Lower leg skin (tissue), 4 donors: ENCODE results near the gene MTUS2. TPM values are rescaled to one million over a fixed set of nuclear protein-coding genes. Genes with fewer than 3 reads are reported as not detected.

Source experiments
- DNase-seq, 2 donors: peaks; one replicate each; pipeline ENCODE4 v3.0.0-alpha.2; 2019; ENCODE audit warnings: low spot score in 2 of 2
- H3K4me3 ChIP-seq: fragments of 200-600 bp; sonication (generic); 2 replicates; pipeline ENCODE4 v1.5.1; 2017; ENCODE audit warnings: mild to moderate bottlenecking, low read depth; ENCODE audit not compliant: poor library complexity, severe bottlenecking
- POLR2A ChIP-seq, 2 donors: fragments of 450-650 bp; IDR thresholded peaks; one replicate each; pipeline ENCODE4 v1.6.1; 2016 to 2017; ENCODE audit warnings: antibody characterized with exemption in 2 of 2, mild to moderate bottlenecking in 1 of 2, moderate library complexity in 1 of 2
- WGBS, 2 donors: methylation state at CpG; one replicate each; pipeline ENCODE4 v1.1.5; 2018; 5-methylcytosine and 5-hydroxymethylcytosine counted together
- intact Hi-C: fragments of 100-400 bp; cut with DNase I; formaldehyde crosslinking; loops from one replicate; pipeline ENCODE4 v1.15.0; 2023; ENCODE audit warnings: low total_unique reads
- total RNA-seq, 4 donors: library from RNA; depleted of rRNA; stranded (reverse); fragments of >200 nt; gene quantifications; one replicate each; pipeline ENCODE4 v1.1.0, GENCODE V29; 2016
- TF ChIP-seq, protein P1 (sequence below), 3 donors: fragments of 450-650 bp; IDR thresholded peaks; one replicate each; pipeline ENCODE4 v1.5.1; 2016; ENCODE audit warnings: antibody characterized with exemption in 3 of 3, mild to moderate bottlenecking in 3 of 3, moderate library complexity in 2 of 3

The MTUS2 gene
- total RNA-seq, 4 donors from 2014 or later, result 0.13 to 1.9 TPM; not detected in 2

DNA sequence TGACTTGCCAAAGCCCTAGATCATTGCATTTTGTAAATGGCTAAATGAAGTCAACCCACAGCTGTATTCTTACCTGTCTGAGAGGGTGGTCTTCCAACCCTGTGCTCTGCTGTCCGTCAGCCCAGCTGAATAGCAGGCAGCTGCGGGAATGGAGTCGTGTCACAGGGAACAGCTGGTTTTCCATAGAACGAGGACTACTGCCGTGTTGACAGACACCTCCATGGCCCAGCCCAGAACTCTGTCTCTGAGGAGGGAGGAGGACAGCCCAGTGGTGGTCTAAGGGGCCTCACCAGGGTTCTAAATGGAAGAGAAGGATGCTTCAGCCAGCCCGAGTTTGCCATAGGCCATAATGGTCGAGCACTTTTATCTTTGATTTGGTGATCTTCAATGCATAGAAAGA is 664.7 kb downstream of the MTUS2 start:
- TF ChIP-seq POLR2A (IDR thresholded peaks at IDR 0.05), result no peak
- TF ChIP-seq, protein P1, sequence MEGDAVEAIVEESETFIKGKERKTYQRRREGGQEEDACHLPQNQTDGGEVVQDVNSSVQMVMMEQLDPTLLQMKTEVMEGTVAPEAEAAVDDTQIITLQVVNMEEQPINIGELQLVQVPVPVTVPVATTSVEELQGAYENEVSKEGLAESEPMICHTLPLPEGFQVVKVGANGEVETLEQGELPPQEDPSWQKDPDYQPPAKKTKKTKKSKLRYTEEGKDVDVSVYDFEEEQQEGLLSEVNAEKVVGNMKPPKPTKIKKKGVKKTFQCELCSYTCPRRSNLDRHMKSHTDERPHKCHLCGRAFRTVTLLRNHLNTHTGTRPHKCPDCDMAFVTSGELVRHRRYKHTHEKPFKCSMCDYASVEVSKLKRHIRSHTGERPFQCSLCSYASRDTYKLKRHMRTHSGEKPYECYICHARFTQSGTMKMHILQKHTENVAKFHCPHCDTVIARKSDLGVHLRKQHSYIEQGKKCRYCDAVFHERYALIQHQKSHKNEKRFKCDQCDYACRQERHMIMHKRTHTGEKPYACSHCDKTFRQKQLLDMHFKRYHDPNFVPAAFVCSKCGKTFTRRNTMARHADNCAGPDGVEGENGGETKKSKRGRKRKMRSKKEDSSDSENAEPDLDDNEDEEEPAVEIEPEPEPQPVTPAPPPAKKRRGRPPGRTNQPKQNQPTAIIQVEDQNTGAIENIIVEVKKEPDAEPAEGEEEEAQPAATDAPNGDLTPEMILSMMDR (IDR thresholded peaks at IDR 0.05), result no peak
- DNase-seq, result no peak
- intact Hi-C loops, result no loop called here
- H3K4me3 ChIP-seq, result no peak overlapping the region
- WGBS, 2 donors, result 78 to 86% methylated on average over 7 of the region's 7 CpGs

- WGBS, 2 donors, result 72 to 73% methylated on average over 3 of the region's 3 CpGs
- no peak for TF ChIP-seq POLR2A (IDR thresholded peaks at IDR 0.05)
- TF ChIP-seq, protein P1 (IDR thresholded peaks at IDR 0.05), result no peak
- DNase-seq, result no peak
- no peak overlapping the region for H3K4me3 ChIP-seq
- intact Hi-C loops, result no loop called here
Measured at GRCh38 chr13:29486551-29486950, 666.4 kb downstream of the MTUS2 start.

DNA sequence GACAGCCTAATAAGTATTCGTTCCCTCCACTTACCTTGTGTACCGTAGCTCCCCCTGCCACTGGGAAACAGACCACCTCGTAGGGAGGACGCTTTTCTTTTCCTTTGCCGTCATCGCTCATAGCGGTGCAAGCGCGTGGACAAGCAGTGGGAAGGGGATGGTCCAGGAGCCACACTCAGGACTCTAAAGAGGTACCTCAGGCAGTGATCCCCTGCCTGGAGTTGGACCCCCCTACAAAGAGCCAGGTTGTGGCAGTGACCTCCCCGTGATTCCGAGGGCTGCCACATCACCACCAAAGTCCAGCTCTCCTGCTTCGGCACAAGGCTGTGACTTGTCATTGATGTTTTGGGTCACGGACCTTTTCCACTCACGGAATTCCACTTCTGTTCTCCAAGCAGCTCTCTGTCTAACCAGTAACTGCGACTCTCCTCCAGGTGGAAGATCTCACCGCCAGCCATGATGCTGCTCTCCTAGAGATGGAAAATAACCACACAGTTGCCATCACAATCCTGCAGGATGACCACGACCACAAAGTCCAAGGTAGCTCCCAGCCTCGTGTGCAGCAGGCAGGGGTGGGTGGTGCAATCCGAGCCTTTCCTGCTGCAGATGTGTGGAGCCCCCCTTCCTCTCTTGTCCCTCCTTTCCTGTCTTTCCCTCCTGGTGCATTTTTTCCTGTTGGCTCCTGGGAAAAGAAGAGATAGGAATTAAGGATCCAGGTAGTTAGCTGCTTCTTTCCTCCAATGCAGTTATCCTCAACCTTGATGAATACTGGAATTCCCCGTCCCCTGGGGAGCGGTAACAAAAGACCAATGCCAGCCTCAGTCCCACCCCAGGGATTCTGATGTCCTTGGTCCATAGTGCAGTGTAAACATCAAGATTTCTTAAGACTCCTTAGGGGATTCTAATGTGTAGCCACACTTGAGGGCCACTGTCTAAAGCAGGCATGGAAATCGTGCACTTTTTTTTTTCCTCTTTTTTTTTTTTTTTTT is 667.6 kb downstream of the MTUS2 start:
- no peak overlapping the region for H3K4me3 ChIP-seq
- no peak for DNase-seq
- no peak for TF ChIP-seq POLR2A (IDR thresholded peaks at IDR 0.05)
- TF ChIP-seq, protein P1 (IDR thresholded peaks at IDR 0.05), result no peak
- WGBS, 2 donors, result 90% methylated on average over 22 of the region's 22 CpGs
- intact Hi-C loops, result no loop called here

DNA sequence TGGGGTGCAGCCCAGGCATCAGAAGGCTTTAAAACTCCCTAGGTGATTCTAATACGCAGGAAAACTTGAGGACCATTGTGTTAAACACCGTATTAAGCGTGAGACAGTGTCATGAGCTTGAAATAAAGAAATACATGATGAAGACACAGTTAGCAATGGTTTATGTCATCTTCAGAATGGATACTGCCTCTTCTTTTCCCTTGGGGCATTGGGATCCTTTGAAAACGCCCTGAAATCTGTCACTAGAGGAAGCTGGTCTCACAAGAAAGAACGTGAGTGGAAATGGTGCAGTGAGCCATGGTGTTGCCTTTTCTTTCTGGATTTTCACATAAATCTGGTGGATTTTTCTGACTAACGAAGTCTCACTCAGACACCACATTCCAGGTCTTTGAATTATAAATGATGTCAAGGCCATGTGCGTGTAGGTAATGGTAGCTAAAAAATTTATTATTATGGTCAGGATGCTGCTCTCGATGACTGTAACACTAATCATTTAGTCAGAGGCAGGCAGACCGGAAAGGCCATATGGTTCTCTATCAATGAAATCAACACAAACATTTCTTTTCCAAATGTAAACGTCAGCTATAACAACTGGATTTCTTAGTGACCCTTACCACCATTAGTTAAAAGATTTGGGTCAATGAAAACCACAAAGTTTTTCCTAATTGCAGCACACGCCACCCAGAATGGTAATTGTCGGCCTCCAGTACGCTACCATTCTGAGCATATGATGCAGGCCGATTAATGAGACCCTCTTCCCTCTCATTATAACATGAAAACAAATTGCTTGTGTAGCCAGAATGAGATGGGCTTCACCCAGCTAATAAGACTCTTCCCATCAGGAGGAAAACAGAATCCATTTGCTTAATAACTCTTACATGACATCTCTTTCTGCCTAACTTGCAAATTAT is 669.8 kb downstream of the MTUS2 start:
- no peak for DNase-seq
- 81 to 87% methylated on average over 14 of the region's 14 CpGs for WGBS, 2 donors
- TF ChIP-seq, protein P1 (IDR thresholded peaks at IDR 0.05), result no peak
- TF ChIP-seq POLR2A (IDR thresholded peaks at IDR 0.05), result no peak
- intact Hi-C loops, result no loop called here
- no peak overlapping the region for H3K4me3 ChIP-seq

- intact Hi-C loops, result no loop called here
- DNase-seq, result no peak
- WGBS, 2 donors, result 84 to 85% methylated on average over 9 of the region's 9 CpGs
- TF ChIP-seq, protein P1 (IDR thresholded peaks at IDR 0.05), result no peak
- no peak for TF ChIP-seq POLR2A (IDR thresholded peaks at IDR 0.05)
- no peak overlapping the region for H3K4me3 ChIP-seq
Measured at GRCh38 chr13:29490561-29490885, 670.4 kb downstream of the MTUS2 start.
